ENCODE results near the gene PRR15L.
"Not testable (repeated sequence)": the region's sequence is repeated elsewhere in the genome, so short reads cannot be mapped to it uniquely, and the experiment has no call there.

DNA sequence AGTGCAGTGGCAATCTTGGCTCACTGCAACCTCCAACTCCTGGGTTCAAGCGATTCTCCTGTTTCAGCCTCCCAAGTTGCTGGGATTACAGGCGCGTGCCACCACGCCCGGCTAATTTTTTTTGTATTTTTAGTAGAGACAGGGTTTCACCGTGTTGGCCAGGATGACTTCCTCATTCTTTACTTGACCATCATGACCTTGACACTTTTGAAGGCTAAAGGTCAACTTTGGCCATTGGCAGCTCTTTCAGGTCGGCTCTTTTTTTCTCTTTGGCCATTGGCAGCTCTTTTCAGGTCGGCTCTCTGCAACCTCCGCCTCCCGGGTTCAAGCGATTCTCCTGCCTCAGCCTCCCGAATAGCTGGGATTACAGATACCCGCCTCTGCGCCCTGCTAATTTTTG is 37.8 kb downstream of the PRR15L start:
- not testable (repeated sequence) for TF ChIP-seq EP300 (IDR thresholded peaks at IDR 0.05; ENCODE audit: low read depth); POLR2A (IDR thresholded peaks at IDR 0.05)
- TF ChIP-seq, protein P1, sequence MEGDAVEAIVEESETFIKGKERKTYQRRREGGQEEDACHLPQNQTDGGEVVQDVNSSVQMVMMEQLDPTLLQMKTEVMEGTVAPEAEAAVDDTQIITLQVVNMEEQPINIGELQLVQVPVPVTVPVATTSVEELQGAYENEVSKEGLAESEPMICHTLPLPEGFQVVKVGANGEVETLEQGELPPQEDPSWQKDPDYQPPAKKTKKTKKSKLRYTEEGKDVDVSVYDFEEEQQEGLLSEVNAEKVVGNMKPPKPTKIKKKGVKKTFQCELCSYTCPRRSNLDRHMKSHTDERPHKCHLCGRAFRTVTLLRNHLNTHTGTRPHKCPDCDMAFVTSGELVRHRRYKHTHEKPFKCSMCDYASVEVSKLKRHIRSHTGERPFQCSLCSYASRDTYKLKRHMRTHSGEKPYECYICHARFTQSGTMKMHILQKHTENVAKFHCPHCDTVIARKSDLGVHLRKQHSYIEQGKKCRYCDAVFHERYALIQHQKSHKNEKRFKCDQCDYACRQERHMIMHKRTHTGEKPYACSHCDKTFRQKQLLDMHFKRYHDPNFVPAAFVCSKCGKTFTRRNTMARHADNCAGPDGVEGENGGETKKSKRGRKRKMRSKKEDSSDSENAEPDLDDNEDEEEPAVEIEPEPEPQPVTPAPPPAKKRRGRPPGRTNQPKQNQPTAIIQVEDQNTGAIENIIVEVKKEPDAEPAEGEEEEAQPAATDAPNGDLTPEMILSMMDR (IDR thresholded peaks at IDR 0.05) = not testable (repeated sequence)
